ENCODE data around the gene PIGL.
A peak's percentile ranks its signal among the peaks of the same experiment; 100 is the strongest.
"Not testable (repeated sequence)": the region's sequence is repeated elsewhere in the genome, so short reads cannot be mapped to it uniquely, and the experiment has no call there.

The PIGL gene

DNA sequence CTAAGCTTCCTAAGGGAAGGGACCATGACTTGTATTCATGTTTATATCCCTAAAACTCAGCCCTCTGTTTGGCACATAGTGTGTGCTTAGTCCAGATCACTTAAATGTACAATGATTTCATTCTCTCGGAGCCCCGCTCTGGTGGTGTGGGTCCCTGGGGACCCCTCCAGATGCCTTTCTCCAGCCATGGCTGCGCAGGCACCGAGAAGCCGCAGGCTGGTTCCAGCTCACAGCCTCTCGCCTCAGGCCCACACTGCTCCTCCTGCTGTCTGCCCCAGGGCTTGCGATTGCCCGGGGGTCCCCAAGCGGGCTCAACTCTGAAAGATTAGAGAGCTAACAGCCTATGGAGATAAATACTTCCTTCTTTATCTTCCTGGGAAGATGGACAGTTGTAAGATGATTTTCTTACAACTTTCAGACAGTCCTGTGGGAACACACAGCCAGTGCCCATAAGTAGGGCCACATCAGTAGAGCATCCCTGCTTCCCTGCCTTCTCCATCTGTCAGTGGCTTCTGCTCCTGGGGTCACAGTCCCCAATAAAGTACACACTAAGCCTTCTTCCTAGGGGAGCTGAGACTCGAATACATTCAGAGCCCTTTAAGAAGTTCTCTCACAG is 70.0 kb downstream of the PIGL start:
- TF ChIP-seq TAF1 (IDR thresholded peaks at IDR 0.05; ENCODE audit: borderline replicate concordance, low read depth, low read length) (no peak), POLR2AphosphoS5 (IDR thresholded peaks at IDR 0.05; ENCODE audit: low read depth, low read length) (0 out of 2 replicates have a peak, but pooled peaks have one; percentile 1), POLR2A (IDR thresholded peaks at IDR 0.05; ENCODE audit: low read depth, low read length) (no peak)
- peak; percentile 9 for FAIRE-seq
- DNase-seq (ENCODE audit: insufficient read length): no peak

- TF ChIP-seq POLR2A (IDR thresholded peaks at IDR 0.05; ENCODE audit: low read depth, low read length) (no peak), TAF1 (IDR thresholded peaks at IDR 0.05; ENCODE audit: borderline replicate concordance, low read depth, low read length) (no peak), POLR2AphosphoS5 (IDR thresholded peaks at IDR 0.05; ENCODE audit: low read depth, low read length) (no peak)
- FAIRE-seq (peak; percentile 50), DNase-seq (ENCODE audit: insufficient read length) (no peak)
These were observed 70.6 kb downstream of the PIGL start for GRCh38 chr17:16287563-16288027.

DNA sequence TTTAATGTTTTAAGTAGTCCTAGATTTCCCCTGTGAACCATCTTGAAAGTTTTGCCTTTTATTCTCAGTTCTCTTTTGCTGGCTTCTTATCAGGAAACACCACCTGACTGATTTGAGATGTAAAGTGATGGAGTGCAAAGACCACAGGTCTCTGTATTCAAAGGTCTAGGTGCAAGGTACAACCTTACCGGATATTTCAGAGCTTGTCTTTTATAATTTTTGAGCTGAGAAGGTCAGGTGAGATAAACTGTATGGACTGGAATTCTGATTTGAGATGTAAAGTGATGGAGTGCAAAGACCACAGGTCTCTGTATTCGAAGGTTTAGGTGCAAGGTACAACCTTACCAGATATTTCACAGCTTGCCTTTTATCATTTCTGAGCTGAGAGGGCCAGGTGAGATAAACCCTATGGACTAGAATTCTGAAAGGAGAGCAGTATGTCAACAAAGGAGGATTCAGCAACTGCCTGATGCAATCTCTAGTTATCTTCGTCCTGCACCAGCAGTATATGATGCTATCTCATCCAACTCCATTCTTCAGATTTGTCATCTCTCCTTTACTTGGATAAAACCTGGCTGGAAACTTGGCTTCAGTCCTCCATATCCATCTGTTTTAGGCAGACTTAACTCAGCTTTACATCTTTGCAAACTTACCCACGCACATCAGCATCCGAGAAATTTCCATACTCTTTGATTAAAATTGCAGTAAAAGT is 72.0 kb downstream of the PIGL start:
- DNase-seq (ENCODE audit: insufficient read length) (no peak), FAIRE-seq (no peak)
- TF ChIP-seq TAF1 (IDR thresholded peaks at IDR 0.05; ENCODE audit: borderline replicate concordance, low read depth, low read length): no peak
- TF ChIP-seq POLR2A (IDR thresholded peaks at IDR 0.05; ENCODE audit: low read depth, low read length): no peak
- no peak for TF ChIP-seq POLR2AphosphoS5 (IDR thresholded peaks at IDR 0.05; ENCODE audit: low read depth, low read length)

GRCh38 chr17:16293931-16294330 is 76.9 kb downstream of the PIGL start:
- no peak for FAIRE-seq
- DNase-seq (ENCODE audit: insufficient read length): no peak
- no peak for TF ChIP-seq POLR2A (IDR thresholded peaks at IDR 0.05; ENCODE audit: low read depth, low read length)
- TF ChIP-seq TAF1 (IDR thresholded peaks at IDR 0.05; ENCODE audit: borderline replicate concordance, low read depth, low read length): no peak
- no peak for TF ChIP-seq POLR2AphosphoS5 (IDR thresholded peaks at IDR 0.05; ENCODE audit: low read depth, low read length)

GRCh38 chr17:16294560-16294959 is 77.5 kb downstream of the PIGL start:
- no peak for FAIRE-seq
- no peak for TF ChIP-seq TAF1 (IDR thresholded peaks at IDR 0.05; ENCODE audit: borderline replicate concordance, low read depth, low read length)
- TF ChIP-seq POLR2AphosphoS5 (IDR thresholded peaks at IDR 0.05; ENCODE audit: low read depth, low read length): no peak
- TF ChIP-seq POLR2A (IDR thresholded peaks at IDR 0.05; ENCODE audit: low read depth, low read length): no peak
- no peak for DNase-seq (ENCODE audit: insufficient read length)

DNA sequence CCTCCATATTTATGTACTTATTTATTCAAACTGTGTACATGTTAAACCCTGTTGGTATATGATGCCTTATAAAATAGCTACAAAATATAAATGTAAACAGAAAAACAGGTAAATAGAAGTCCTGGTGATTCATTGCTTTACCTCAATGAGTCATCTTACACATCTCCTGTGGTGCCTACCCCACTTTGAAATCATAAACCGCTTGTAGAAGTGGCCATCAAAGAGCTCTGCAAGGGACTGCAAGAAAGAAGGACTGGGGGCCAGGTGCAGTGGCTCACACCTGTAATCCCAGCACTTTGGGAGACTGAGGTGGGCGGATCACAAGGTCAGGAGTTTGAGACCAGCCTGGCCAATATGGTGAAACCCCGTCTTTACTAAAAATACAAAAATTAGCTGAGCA is 79.1 kb downstream of the PIGL start:
- not testable (repeated sequence) for FAIRE-seq; DNase-seq (ENCODE audit: insufficient read length)

- no peak for FAIRE-seq
- TF ChIP-seq POLR2A (IDR thresholded peaks at IDR 0.05; ENCODE audit: low read depth, low read length) (no peak), POLR2AphosphoS5 (IDR thresholded peaks at IDR 0.05; ENCODE audit: low read depth, low read length) (no peak), TAF1 (IDR thresholded peaks at IDR 0.05; ENCODE audit: borderline replicate concordance, low read depth, low read length) (no peak)
These were observed 80.5 kb downstream of the PIGL start for GRCh38 chr17:16297367-16298139.

GRCh38 chr17:16298140-16298662 is 81.2 kb downstream of the PIGL start:
- FAIRE-seq (no peak), DNase-seq (ENCODE audit: insufficient read length) (no peak)
- TF ChIP-seq POLR2A (IDR thresholded peaks at IDR 0.05; ENCODE audit: low read depth, low read length): no peak
- no peak for TF ChIP-seq TAF1 (IDR thresholded peaks at IDR 0.05; ENCODE audit: borderline replicate concordance, low read depth, low read length)
- TF ChIP-seq POLR2AphosphoS5 (IDR thresholded peaks at IDR 0.05; ENCODE audit: low read depth, low read length): no peak

More at GRCh38 chr17:16297367-16298139, 80.5 kb downstream of the PIGL start:
- DNase-seq (ENCODE audit: insufficient read length): no peak

DNA sequence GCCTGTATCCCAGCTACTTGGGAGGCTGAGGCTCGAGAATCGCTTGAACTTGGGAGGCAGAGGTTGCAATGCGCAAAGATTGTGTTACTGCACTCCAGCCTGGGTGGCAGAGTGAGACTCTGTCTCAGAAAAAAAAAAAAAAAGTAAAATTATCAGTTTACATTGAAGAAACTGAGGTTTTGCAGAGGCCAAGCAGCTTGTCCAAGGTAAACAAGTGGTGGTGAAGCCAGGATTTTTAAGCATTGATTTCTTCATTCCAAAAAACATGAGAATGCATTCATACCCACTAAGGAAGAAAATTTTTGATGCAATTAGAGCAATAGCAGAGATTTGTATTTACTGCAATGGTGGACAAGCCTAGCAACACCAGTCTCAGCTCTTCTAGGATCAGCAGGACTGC is 83.5 kb downstream of the PIGL start:
- TF ChIP-seq POLR2AphosphoS5 (IDR thresholded peaks at IDR 0.05; ENCODE audit: low read depth, low read length): no peak
- no peak for TF ChIP-seq POLR2A (IDR thresholded peaks at IDR 0.05; ENCODE audit: low read depth, low read length)
- no peak for TF ChIP-seq TAF1 (IDR thresholded peaks at IDR 0.05; ENCODE audit: borderline replicate concordance, low read depth, low read length)
- DNase-seq (ENCODE audit: insufficient read length) (no peak), FAIRE-seq (no peak)

DNA sequence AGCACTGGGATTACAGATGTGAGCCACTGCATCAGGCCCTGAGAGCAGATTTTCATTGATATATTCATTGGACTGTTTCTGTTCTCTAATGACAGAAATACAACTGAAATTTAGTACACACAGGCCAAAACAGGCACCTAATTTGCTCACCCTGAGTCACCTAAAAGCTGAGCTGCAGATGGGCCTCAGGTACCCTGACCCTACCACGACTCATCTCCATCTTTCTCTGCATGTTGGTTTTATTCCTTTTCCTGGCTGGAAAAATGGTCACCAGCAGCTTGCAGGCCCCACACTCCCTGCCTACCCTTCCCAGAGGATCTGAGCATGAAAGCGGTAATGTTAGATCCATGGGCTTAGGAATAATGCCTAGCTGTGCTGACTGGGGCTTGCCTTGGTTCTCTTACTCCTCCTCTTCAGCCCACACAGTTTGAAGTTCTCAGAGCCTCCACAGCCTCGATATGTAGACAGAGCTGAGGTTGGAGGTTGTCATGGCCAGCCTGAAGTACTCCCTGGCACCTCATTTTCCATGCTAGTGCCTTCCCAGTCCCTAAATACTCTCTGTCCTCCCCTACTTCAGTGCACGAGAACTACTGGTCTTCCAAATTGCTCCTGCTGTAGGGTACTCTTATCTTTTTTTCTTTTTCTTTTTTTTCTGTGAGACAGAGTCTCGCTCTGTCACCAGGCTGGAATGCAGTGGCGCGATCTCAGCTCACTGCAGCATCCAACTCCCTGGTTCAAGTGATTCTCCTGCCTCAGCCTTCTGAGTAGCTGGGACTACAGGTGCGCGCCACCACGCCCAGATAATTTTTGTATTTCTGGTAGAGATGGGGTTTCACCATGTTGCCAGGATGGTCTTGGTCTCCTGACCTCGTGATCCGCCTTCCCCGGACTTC is 85.2 kb downstream of the PIGL start:
- TF ChIP-seq POLR2AphosphoS5 (IDR thresholded peaks at IDR 0.05; ENCODE audit: low read depth, low read length) (no peak), TAF1 (IDR thresholded peaks at IDR 0.05; ENCODE audit: borderline replicate concordance, low read depth, low read length) (no peak), POLR2A (IDR thresholded peaks at IDR 0.05; ENCODE audit: low read depth, low read length) (no peak)

More for the DNA sequence above, 85.2 kb downstream of the PIGL start:
- FAIRE-seq: no peak
- no peak for DNase-seq (ENCODE audit: insufficient read length)
